BJ (cell line): ENCODE measurements around the gene SLFN12L. TPM values are rescaled to one million over a fixed set of nuclear protein-coding genes. Genes with fewer than 3 reads are reported as not detected.

ENCODE experiments used
- CTCF ChIA-PET: fragments of 350-600 bp; formaldehyde crosslinking; extraction: SDS; loops from one replicate; lab custom pipeline; 2021; ENCODE audit warnings: antibody characterized with exemption, inconsistent platforms; lab: Yijun Ruan, JAX
- POLR2A ChIA-PET: fragments of 300-600 bp; sonication (Branson Sonifier 250); formaldehyde crosslinking; extraction: SDS; loops from one replicate; lab custom pipeline; 2021; ENCODE audit warnings: antibody characterized with exemption; lab: Charles Lee
- DNase-seq: peaks from one replicate; pipeline ENCODE4 v3.0.0-alpha.2; 2011; ENCODE audit warnings: low read depth
- H3K27me3 ChIP-seq: 2 replicates; pipeline ENCODE4 v1.6.0; 2011; ENCODE audit warnings: low read length; ENCODE audit not compliant: control insufficient read depth, insufficient read depth
- H3K36me3 ChIP-seq: 2 replicates; pipeline ENCODE4 v1.5.1; 2011; ENCODE audit warnings: low read length; ENCODE audit not compliant: control insufficient read depth, insufficient read depth
- H3K4me3 ChIP-seq: 2 replicates; pipeline ENCODE4 v1.5.1; 2011; ENCODE audit warnings: low read depth, mild to moderate bottlenecking, control low read depth, low read length
- CTCF ChIP-seq: IDR thresholded peaks from 2 replicates; pipeline ENCODE4 v1.5.1; 2011; ENCODE audit warnings: low read depth, mild to moderate bottlenecking, control low read depth, inconsistent platforms, low read length, moderate library complexity; ENCODE audit not compliant: insufficient read depth
- polyA plus RNA-seq: library from polyadenylated mRNA; depleted of rRNA; stranded (reverse); fragments of >200 nt; gene quantifications from 2 replicates; pipeline ENCODE4 v1.2.3, GENCODE V29; 2011

Gene SLFN12L
- polyA plus RNA-seq, 1 experiment: not detected

- Histone ChIP-seq H3K4me3 (peak overlapping the region; percentile 63), H3K27me3 (no peaks in the 10 kb centered on the region), H3K36me3 (peaks cover 2% of the 10 kb centered on the region; the same call in 1 of the 2 replicates)
- ChIA-PET POLR2A (interaction anchor here (0.6 kb wide), 1 partner anchor 42 kb away, joined by 3 read pairs; no protein-coding TSS in a partner anchor), CTCF (interaction anchor here (0.6 to 0.9 kb wide), 2 partner anchors 100 to 216 kb away, joined by 3 to 4 read pairs; no protein-coding TSS in a partner anchor)
- peak; percentile 94 for DNase-seq
- TF ChIP-seq CTCF: peak; percentile 58
Measured at GRCh38 chr17:35433075-35433894, 104.2 kb downstream of the SLFN12L start.

- TF ChIP-seq CTCF: no peak
- POLR2A ChIA-PET: interaction anchor here (0.6 kb wide), 1 partner anchor 41 kb away, joined by 3 read pairs; no protein-coding TSS in a partner anchor
- Histone ChIP-seq H3K27me3 (no peaks in the 10 kb centered on the region), H3K4me3 (peak within 1 kb of the TSS; percentile 63), H3K36me3 (peaks cover 2% of the 10 kb centered on the region; the same call in 1 of the 2 replicates)
- CTCF ChIA-PET: interaction anchor here (0.6 kb wide), 1 partner anchor 215 kb away, joined by 3 read pairs; no protein-coding TSS in a partner anchor
- DNase-seq: peak; percentile 76
Measured at GRCh38 chr17:35432176-35433074, 105.1 kb downstream of the SLFN12L start, which contains the start of gene SLFN12. Gene SLFN12 (minus strand): TSS chr17:35432500. CDS start chr17:35423028, 9,472 bp downstream.

GRCh38 chr17:35429702-35430101 lies 107.8 kb downstream of the SLFN12L start:
- DNase-seq: no peak
- ChIA-PET CTCF (interaction anchor here (0.9 kb wide), 1 partner anchor 11 kb away, joined by 3 read pairs; no protein-coding TSS in a partner anchor), POLR2A (interaction anchor here (0.5 kb wide), 1 partner anchor 139 kb away, joined by 5 read pairs; no protein-coding TSS in a partner anchor)
- no peak for TF ChIP-seq CTCF
- peaks cover 2% of the 10 kb centered on the region; the same call in 1 of the 2 replicates for H3K36me3 ChIP-seq
- no peaks in the 10 kb centered on the region for H3K27me3 ChIP-seq
- H3K4me3 ChIP-seq: no peak overlapping the region

- TF ChIP-seq CTCF: no peak
- ChIA-PET CTCF (no interaction called here), POLR2A (no interaction called here)
- Histone ChIP-seq H3K36me3 (peaks cover 2% of the 10 kb centered on the region; the same call in 1 of the 2 replicates), H3K27me3 (no peaks in the 10 kb centered on the region), H3K4me3 (no peak overlapping the region)
- DNase-seq: no peak
Measured at GRCh38 chr17:35428229-35428628, 109.2 kb downstream of the SLFN12L start.
